Measurements from ENCODE around the gene SPRR2F.
"Not testable (repeated sequence)": the region's sequence is repeated elsewhere in the genome, so short reads cannot be mapped to it uniquely, and the experiment has no call there.

SPRR2F gene, protein sequence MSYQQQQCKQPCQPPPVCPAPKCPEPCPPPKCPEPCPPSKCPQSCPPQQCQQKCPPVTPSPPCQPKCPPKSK

GRCh38 chr1:153113416-153113815 is at the start of gene SPRR2F:
Gene SPRR2F, minus strand, starts transcription at chr1:153113516. Its CDS starts 783 bp downstream, at chr1:153112733.
- no peak for DNase-seq

DNA sequence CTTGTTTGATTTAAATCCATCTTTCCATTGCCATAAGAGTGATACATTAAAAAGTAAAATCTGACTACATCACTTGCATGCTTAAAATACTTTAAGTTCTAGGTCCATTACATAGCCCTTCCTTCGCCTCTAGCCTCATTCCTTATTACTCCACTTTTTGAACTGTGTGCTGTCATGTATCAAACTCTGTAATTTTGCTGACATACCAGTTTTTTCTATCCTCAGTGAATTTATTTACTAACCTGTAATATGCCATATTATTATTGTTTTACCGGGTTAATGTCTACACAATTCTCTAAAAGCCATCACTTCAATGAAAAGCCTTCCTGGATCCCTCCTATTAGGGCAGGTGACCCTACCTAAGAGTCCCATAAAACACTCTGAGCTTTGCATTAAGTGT is 42.2 kb upstream of the SPRR2F start:
- DNase-seq = no peak

GRCh38 chr1:153152481-153152880 is 39.2 kb upstream of the SPRR2F start:
- no peak for DNase-seq

- no peak for DNase-seq
Observed at GRCh38 chr1:153150846-153151245, 37.5 kb upstream of the SPRR2F start, which contains the start of gene SPRR2G. Gene SPRR2G, minus strand, starts transcription at chr1:153150890. Its CDS starts 780 bp downstream, at chr1:153150110.

- no peak for DNase-seq
Observed at GRCh38 chr1:153141377-153141776, 28.1 kb upstream of the SPRR2F start.

- no peak for DNase-seq
Observed at GRCh38 chr1:153140484-153140883, 27.2 kb upstream of the SPRR2F start.

DNA sequence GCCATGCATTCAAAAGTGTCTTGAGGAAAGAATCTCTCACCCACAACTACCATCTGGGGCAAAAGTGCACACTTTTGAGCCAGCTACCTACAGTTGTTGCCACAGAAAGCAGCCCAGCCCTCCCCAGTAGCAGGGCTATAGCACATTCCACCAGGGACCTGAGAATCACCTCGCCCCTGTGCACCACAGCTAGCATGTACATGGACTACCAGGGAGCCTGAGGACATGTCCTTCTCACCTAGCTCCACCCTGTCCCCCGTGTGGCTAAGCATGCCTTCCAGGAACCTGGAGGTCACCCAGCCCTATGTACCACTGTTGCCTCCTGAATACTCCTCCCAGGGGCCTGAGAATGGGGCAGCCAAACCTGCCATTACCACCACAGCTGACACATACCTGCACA is 20.4 kb upstream of the SPRR2F start:
- DNase-seq = no peak

DNA sequence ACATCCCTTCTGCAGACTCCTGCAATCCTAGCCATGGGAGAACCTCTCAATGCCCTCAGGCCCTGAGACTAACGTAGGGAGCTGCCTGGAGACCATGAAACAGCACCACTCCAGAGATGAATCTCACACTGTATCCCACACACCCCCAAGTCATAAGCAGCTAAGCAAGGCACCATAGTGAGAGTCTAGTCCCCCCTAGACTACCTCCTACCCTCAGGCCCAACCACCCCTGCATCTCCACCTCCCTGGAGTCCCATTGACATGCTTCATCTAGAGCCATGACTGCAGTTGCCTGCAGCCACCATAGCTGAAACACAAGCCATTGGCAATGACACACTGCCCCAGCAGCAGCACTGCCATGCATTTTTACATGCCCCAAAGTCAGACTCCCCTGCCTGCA is 20.0 kb upstream of the SPRR2F start:
- no peak for DNase-seq

GRCh38 chr1:153128688-153129087 is 15.4 kb upstream of the SPRR2F start:
- not testable (repeated sequence) for DNase-seq

- no peak for DNase-seq
Observed at GRCh38 chr1:153127296-153127695, 14.0 kb upstream of the SPRR2F start.

- DNase-seq = no peak
Observed at GRCh38 chr1:153125536-153125935, 12.2 kb upstream of the SPRR2F start.

GRCh38 chr1:153123793-153124192 is 10.5 kb upstream of the SPRR2F start:
- DNase-seq = not testable (repeated sequence)

- DNase-seq = no peak
Observed at GRCh38 chr1:153122831-153123421, 9.6 kb upstream of the SPRR2F start.

GRCh38 chr1:153120945-153121344 is 7.6 kb upstream of the SPRR2F start:
- DNase-seq = no peak

- no peak for DNase-seq
Observed at GRCh38 chr1:153119491-153119971, 6.2 kb upstream of the SPRR2F start.

- not testable (repeated sequence) for DNase-seq
Observed at GRCh38 chr1:153115264-153115663, 1.9 kb upstream of the SPRR2F start.

- DNase-seq = not testable (repeated sequence)
Observed at GRCh38 chr1:153112454-153112853, 862 bp downstream of the SPRR2F start.

- no peak for DNase-seq
Observed at GRCh38 chr1:153100245-153100644, 13.1 kb downstream of the SPRR2F start.

DNA sequence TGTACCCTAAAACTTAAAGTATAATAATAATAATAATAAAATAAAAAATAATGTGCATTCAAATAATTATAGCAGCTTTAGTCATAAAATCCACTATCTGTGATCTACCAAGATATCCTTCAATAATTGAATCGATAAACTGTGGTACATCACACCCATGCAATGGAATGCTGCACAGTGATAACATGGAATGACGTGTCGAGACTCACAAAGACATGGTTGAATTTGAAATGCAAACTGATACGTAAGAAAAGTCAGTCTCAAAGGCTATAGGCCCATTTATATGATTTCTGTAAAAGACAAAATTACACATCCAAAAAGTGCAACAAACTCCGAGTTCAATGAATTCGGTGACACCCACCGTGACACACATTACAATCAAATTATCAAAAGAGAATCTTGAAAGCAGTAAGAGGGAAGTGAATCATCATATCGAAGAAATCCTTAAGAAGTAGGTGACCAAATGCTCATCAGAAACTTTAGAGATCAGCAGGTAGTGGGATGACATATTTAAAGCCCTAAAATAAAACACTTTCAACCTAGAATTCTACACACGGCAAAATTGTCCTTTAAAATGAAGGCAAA is 13.8 kb downstream of the SPRR2F start:
- no peak for DNase-seq

- DNase-seq = no peak
Observed at GRCh38 chr1:153095764-153096163, 17.6 kb downstream of the SPRR2F start.

DNA sequence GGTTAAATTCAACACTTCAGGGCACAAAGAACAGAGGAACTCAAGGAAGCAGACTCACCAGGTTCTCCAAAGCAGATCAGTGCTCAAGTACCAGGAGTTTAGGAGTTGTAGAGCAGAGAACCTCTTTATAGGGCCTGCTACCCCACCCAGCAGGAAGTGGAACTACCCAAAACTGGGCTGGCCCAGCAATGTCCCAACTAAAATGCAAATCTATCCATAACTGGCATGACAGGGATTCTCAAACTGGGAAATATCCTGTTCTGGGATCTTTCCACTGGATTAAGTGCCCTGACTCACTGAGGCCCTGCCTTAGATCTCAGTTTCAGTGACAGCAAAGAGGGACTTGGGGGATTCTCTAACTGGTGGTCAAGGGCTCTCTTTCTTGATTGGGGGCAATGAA is 18.9 kb downstream of the SPRR2F start, which contains the start of gene SPRR2E:
SPRR2E (minus strand) TSS at position 101 of the 400 bp plus-strand sequence. CDS start 775 bp downstream, outside the sequence.
- no peak for DNase-seq

- DNase-seq = no peak
Observed at GRCh38 chr1:153087652-153088051, 25.7 kb downstream of the SPRR2F start.

- no peak for DNase-seq
Observed at GRCh38 chr1:153081736-153082135, 31.6 kb downstream of the SPRR2F start.
